ENCODE results near the gene CCL2.

GRCh38 chr17:34255381-34255732 lies 272 bp downstream of the CCL2 start:
- TF ChIP-seq, protein P1, sequence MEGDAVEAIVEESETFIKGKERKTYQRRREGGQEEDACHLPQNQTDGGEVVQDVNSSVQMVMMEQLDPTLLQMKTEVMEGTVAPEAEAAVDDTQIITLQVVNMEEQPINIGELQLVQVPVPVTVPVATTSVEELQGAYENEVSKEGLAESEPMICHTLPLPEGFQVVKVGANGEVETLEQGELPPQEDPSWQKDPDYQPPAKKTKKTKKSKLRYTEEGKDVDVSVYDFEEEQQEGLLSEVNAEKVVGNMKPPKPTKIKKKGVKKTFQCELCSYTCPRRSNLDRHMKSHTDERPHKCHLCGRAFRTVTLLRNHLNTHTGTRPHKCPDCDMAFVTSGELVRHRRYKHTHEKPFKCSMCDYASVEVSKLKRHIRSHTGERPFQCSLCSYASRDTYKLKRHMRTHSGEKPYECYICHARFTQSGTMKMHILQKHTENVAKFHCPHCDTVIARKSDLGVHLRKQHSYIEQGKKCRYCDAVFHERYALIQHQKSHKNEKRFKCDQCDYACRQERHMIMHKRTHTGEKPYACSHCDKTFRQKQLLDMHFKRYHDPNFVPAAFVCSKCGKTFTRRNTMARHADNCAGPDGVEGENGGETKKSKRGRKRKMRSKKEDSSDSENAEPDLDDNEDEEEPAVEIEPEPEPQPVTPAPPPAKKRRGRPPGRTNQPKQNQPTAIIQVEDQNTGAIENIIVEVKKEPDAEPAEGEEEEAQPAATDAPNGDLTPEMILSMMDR (IDR thresholded peaks at IDR 0.05), result no peak
- TF ChIP-seq POLR2A (IDR thresholded peaks at IDR 0.05) (no peak), POLR2AphosphoS5 (IDR thresholded peaks at IDR 0.05) (peak in 1 of 3 donors; percentile 7)

All from breast epithelium (tissue), 3 donors.